Activated naive CD4-positive, alpha-beta T cell treated with anti-CD3 and anti-CD28 coated beads, Interleukin-2, amount 50 U/mL, for 72 hours (primary cell): ENCODE data around the gene INPP5J. TPM values are rescaled to one million over a fixed set of nuclear protein-coding genes. Genes with fewer than 3 reads are reported as not detected.
A peak's percentile ranks its signal among the peaks of the same experiment; 100 is the strongest.

Experiments
- ATAC-seq, 2 donors: fragments of 150-1000 bp; cut with Tn5 transposase; 2 replicates each; pipeline ENCODE4 v1.10.0; 2021; ENCODE audit warnings: mild to moderate bottlenecking in 2 of 2, moderate library complexity in 2 of 2
- DNase-seq, 2 donors: peaks; one replicate each; pipeline ENCODE4 v3.0.0; 2021 to 2022; ENCODE audit warnings: low spot score in 2 of 2
- H3K27ac Mint-ChIP-seq, 2 donors: one replicate each; pipeline ENCODE4 v1.8.0; 2022; ENCODE audit warnings: mild to moderate bottlenecking in 2 of 2, mixed read lengths in 2 of 2
- H3K36me3 Mint-ChIP-seq, 2 donors: one replicate each; pipeline ENCODE4 v1.8.0; 2022; ENCODE audit warnings: mixed read lengths in 2 of 2
- H3K9me3 Mint-ChIP-seq, 2 donors: one replicate each; pipeline ENCODE4 v1.8.0; 2022; ENCODE audit warnings: mixed read lengths in 2 of 2
- total RNA-seq, 2 donors: library from RNA; stranded (reverse); gene quantifications; one replicate each; pipeline ENCODE4 v1.2.3, GENCODE V29; 2022

Gene INPP5J
- total RNA-seq, 2 donors from 2014 or later, result 0.32 to 0.43 TPM

DNA sequence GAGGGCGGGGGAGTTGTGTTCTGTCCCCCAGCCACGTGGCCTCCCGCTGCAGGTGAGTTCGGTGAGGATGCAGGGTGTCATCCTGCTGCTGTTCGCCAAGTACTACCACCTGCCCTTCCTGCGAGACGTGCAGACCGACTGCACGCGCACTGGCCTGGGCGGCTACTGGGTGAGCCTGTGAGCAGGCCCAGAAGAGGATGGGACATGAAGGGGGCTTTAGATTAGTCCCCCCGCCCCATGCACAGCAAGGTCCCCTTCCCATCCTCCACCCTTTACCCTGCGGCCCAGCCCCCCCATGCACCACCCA, 4.1 kb downstream of the INPP5J start:
- H3K36me3 Mint-ChIP-seq, result no peaks in the 10 kb centered on the region
- ATAC-seq (no peak), DNase-seq (no peak)
- H3K27ac Mint-ChIP-seq, result no peak overlapping the region
- no peaks in the 10 kb centered on the region for H3K9me3 Mint-ChIP-seq

DNA sequence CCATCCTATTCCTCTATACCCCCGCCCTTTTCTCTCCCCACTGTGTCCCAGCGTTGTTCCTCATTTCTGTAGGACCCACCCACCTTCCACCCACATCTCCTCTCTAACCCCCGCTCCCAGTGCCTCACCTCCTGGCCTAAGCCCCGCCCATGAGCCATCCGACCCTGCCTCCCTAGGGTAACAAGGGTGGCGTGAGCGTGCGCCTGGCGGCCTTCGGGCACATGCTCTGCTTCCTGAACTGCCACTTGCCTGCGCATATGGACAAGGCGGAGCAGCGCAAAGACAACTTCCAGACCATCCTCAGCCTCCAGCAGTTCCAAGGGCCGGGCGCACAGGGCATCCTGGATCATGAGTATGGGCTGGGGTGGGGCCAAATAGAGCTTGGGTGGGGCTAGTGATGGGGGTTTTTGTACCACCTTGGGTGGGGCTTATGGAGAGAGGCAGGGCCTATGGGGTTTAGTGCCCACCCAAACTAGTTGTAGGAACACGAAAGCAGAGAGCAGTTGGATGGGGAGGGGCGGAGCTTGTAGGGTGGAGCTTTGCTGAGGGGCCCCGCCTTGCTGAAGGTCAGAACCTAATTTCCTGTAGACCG, 4.5 kb downstream of the INPP5J start:
- no peaks in the 10 kb centered on the region for H3K9me3 Mint-ChIP-seq
- no peaks in the 10 kb centered on the region for H3K36me3 Mint-ChIP-seq
- DNase-seq (no peak), ATAC-seq (no peak)
- no peak overlapping the region for H3K27ac Mint-ChIP-seq

GRCh38 chr22:31128156-31128555, 5.4 kb downstream of the INPP5J start:
- Mint-ChIP-seq H3K27ac (no peak overlapping the region), H3K36me3 (no peaks in the 10 kb centered on the region), H3K9me3 (no peaks in the 10 kb centered on the region)
- ATAC-seq, result no peak
- no peak for DNase-seq

GRCh38 chr22:31130873-31131272, 8.1 kb downstream of the INPP5J start:
- DNase-seq (no peak), ATAC-seq (no peak)
- Mint-ChIP-seq H3K36me3 (no peaks in the 10 kb centered on the region), H3K9me3 (no peaks in the 10 kb centered on the region), H3K27ac (no peak overlapping the region)

DNA sequence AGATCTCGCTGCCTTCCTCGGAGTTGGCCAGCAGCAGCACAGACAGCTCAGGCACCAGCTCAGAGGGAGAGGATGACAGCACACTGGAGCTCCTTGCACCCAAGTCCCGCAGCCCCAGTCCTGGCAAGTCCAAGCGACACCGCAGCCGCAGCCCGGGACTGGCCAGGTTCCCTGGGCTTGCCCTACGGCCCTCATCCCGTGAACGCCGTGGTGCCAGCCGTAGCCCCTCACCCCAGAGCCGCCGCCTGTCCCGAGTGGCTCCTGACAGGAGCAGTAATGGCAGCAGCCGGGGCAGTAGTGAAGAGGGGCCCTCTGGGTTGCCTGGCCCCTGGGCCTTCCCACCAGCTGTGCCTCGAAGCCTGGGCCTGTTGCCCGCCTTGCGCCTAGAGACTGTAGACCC, 11.1 kb downstream of the INPP5J start:
- no peak for ATAC-seq

DNA sequence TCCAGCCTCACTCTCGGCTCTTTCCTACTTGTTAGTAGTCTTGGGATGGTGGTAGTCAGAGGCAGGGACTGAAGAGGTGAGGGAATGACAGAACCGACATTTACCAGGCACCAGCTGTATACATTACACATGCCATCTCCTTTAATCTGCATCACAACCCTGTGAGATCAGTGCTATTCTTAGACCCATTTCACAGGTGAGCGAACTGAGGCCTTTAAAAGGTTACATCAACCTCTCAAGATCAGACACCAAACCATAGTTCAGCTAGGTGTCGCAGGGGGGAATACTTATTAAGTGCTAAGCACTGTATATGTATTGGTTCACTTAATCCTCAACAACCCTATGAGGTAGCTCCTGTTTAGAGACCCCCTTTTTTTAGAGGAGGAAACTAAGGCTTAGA, 11.9 kb downstream of the INPP5J start:
- H3K9me3 Mint-ChIP-seq, result no peaks in the 10 kb centered on the region
- H3K27ac Mint-ChIP-seq, result no peak overlapping the region

More for the DNA sequence above, 11.1 kb downstream of the INPP5J start:
- Mint-ChIP-seq H3K36me3 (no peaks in the 10 kb centered on the region), H3K9me3 (no peaks in the 10 kb centered on the region), H3K27ac (no peak overlapping the region)
- DNase-seq, result no peak

DNA sequence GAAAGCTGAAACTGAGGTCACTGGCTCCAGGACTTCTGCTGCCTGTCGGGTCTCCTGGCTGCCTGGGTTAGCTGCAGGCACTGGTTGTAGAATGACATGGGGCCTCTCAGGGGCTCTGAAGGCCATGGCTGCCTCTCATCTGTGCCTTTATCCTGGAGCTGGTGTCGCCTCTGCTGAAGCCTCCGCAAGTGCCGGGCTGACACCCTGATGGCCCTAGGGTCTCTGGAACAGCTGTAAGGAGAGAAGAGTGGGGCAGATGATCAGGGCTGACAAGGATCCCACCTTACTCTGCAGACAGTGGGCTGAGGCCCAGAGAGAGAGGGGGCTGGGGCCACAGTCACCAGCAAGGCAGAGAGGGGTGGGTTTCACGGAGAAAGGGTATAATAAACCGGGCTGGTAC, 12.9 kb downstream of the INPP5J start:
- no peaks in the 10 kb centered on the region for H3K9me3 Mint-ChIP-seq
- no peak overlapping the region for H3K27ac Mint-ChIP-seq
- DNase-seq, result no peak
- ATAC-seq, result no peak
- no peaks in the 10 kb centered on the region for H3K36me3 Mint-ChIP-seq

More for the DNA sequence above, 11.9 kb downstream of the INPP5J start:
- DNase-seq, result no peak
- H3K36me3 Mint-ChIP-seq, result no peaks in the 10 kb centered on the region
- no peak for ATAC-seq

GRCh38 chr22:31136155-31136554, 13.4 kb downstream of the INPP5J start:
- Mint-ChIP-seq H3K36me3 (no peaks in the 10 kb centered on the region), H3K27ac (no peak overlapping the region), H3K9me3 (no peaks in the 10 kb centered on the region)
- ATAC-seq (no peak), DNase-seq (no peak)

DNA sequence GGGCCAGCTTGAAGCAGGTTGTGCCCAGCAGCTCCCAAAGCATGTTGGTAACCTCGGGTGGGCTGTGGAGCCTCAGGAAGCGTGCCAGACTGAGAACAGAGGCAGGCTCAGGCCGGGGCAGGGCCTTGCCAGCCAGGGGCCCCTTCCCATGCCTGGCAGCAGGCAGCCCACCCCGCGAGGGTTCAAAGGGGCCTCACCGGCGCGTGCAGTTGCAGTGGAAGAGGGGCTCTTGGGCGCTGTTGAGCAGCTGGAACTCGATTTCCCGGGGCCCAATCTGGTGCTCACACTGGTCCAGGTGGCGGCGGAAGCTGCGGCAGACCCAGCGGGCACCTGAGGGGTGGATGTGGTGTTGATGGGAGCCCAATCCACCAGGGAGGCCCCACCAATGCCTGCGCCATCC, 13.9 kb downstream of the INPP5J start:
- ATAC-seq, result no peak

GRCh38 chr22:31137721-31138120, 15.0 kb downstream of the INPP5J start:
- Mint-ChIP-seq H3K27ac (no peak overlapping the region), H3K36me3 (no peaks in the 10 kb centered on the region), H3K9me3 (no peaks in the 10 kb centered on the region)
- no peak for DNase-seq
- no peak for ATAC-seq

More for the DNA sequence above, 13.9 kb downstream of the INPP5J start:
- DNase-seq, result no peak
- no peaks in the 10 kb centered on the region for H3K36me3 Mint-ChIP-seq
- H3K9me3 Mint-ChIP-seq, result no peaks in the 10 kb centered on the region
- no peak overlapping the region for H3K27ac Mint-ChIP-seq

GRCh38 chr22:31138126-31138525, 15.4 kb downstream of the INPP5J start:
- H3K9me3 Mint-ChIP-seq, result no peaks in the 10 kb centered on the region
- ATAC-seq (no peak), DNase-seq (no peak)
- no peak overlapping the region for H3K27ac Mint-ChIP-seq
- no peaks in the 10 kb centered on the region for H3K36me3 Mint-ChIP-seq

DNA sequence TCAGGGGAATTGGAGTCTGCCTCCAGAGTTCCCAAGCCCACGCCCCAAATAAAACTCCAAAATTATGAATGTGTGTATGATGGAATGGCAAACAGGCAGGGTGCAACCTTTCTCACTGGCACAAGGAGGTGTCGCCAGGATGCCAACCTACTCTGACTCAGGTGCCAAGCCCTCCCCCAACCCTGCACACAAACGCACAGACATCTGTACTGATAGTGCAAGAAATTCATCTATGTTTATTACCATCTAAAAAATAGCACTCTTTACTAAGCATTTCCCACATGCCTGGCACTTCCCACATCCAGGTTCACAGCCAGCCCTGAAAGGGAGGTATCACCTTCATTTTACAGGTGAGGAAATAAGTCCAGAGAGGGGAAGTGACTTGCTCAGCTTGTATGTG, 16.3 kb downstream of the INPP5J start:
- DNase-seq (no peak), ATAC-seq (no peak)
- H3K36me3 Mint-ChIP-seq, result no peaks in the 10 kb centered on the region
- H3K27ac Mint-ChIP-seq, result no peak overlapping the region
- H3K9me3 Mint-ChIP-seq, result no peaks in the 10 kb centered on the region

GRCh38 chr22:31139866-31140716, 17.3 kb downstream of the INPP5J start, which contains the start of gene PLA2G3:
Gene PLA2G3 (minus strand): TSS chr22:31140508. CDS start chr22:31140354, 154 bp downstream.
- Mint-ChIP-seq H3K9me3 (peaks cover 0 to 1% of the 10 kb centered on the region in 2 donors), H3K36me3 (no peaks in the 10 kb centered on the region), H3K27ac (peak within 1 kb of the TSS; percentile 43 to 65)
- ATAC-seq (no peak), DNase-seq (no peak)

DNA sequence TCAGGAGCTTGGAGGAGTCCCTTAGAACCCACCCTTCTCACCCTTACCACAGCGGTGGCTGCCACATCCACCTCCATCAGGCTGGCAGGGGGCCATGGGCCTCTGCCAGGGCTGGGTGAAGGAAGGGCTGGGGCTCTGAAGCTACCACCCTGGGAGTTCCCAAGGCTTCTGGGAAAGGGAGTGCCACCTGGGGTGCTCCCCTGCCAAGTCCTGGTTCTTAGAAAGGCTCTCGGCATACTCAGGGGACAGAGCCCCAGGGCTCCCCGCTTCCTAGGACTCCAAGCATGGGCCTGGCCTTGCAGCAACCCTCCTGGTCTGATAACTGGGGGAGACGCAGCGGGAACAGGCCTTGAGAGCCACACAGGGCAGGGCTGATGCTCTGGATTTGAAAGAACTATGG, 18.0 kb downstream of the INPP5J start:
- ATAC-seq, result no peak
- Mint-ChIP-seq H3K27ac (peak overlapping the region in 1 of 2 donors; percentile 43), H3K9me3 (peaks cover 0 to 3% of the 10 kb centered on the region in 2 donors), H3K36me3 (no peaks in the 10 kb centered on the region)
- no peak for DNase-seq

DNA sequence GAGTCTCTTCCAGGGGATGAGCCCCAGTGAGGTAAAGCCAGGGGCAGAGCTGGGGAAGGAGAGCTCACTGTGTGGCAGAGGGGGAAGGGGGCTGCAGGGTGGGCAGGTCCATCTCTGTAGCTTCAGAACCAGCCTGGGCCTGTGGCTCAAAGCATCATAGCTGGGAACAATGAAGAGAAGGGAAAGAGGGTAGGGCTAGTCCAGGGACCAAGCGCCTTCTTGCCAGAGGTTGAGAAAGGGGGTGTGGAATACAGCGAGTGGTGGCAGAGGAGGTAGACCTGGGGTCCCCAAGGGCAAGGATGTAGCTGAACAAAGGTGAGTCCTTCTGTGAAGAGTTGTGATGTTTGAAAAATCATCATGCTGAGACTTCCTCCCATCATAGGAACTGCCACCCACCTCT, 18.8 kb downstream of the INPP5J start:
- peak overlapping the region in 1 of 2 donors; percentile 43 for H3K27ac Mint-ChIP-seq
- peaks cover 0 to 3% of the 10 kb centered on the region in 2 donors for H3K9me3 Mint-ChIP-seq
- DNase-seq (no peak), ATAC-seq (no peak)
- no peaks in the 10 kb centered on the region for H3K36me3 Mint-ChIP-seq

- H3K27ac Mint-ChIP-seq, result peak overlapping the region in 1 of 2 donors; percentile 18
- H3K9me3 Mint-ChIP-seq, result peaks cover 0 to 3% of the 10 kb centered on the region in 2 donors
- ATAC-seq (no peak), DNase-seq (no peak)
- H3K36me3 Mint-ChIP-seq, result no peaks in the 10 kb centered on the region
Observed at GRCh38 chr22:31142285-31142684, 19.5 kb downstream of the INPP5J start.

- DNase-seq (no peak), ATAC-seq (no peak)
- no peaks in the 10 kb centered on the region for H3K36me3 Mint-ChIP-seq
- H3K27ac Mint-ChIP-seq, result peak overlapping the region in 1 of 2 donors; percentile 18
- H3K9me3 Mint-ChIP-seq, result peaks cover 0 to 3% of the 10 kb centered on the region in 2 donors
Observed at GRCh38 chr22:31143038-31143437, 20.3 kb downstream of the INPP5J start.

DNA sequence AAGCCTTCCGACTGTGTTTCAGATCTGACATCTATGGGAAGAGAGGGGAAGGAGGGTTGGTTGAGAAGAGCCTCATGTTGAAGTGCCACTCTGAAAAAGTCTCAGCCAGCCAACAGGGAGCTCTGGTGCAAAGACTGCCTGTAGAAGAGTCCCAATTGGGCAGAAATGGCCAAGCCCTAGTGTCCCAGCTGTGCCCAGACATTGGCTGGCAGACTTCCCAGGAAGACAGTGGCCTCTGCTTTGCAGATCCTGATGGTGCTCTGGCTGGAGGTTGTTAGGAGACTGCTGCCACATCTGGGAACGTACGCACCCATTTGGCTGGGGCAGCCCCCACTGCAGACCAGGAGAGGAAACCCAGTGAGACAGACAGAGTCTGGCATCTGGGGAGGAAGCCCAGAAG, 20.8 kb downstream of the INPP5J start:
- Mint-ChIP-seq H3K36me3 (no peaks in the 10 kb centered on the region), H3K27ac (peak overlapping the region in 1 of 2 donors; percentile 18), H3K9me3 (peaks cover 0 to 3% of the 10 kb centered on the region in 2 donors)
- DNase-seq, result no peak
- no peak for ATAC-seq
